HG03159 (cell line): Measurements from ENCODE around the gene CAB39.
"Not testable (repeated sequence)": the region's sequence is repeated elsewhere in the genome, so short reads cannot be mapped to it uniquely, and the experiment has no call there.

Source experiments
- ATAC-seq: cut with Tn5 transposase; IDR thresholded peaks from one replicate; pipeline ENCODE4 v1.9.1; 2021; ENCODE audit warnings: mild to moderate bottlenecking, moderate library complexity; ENCODE audit not compliant: unreplicated experiment

Gene CAB39

DNA sequence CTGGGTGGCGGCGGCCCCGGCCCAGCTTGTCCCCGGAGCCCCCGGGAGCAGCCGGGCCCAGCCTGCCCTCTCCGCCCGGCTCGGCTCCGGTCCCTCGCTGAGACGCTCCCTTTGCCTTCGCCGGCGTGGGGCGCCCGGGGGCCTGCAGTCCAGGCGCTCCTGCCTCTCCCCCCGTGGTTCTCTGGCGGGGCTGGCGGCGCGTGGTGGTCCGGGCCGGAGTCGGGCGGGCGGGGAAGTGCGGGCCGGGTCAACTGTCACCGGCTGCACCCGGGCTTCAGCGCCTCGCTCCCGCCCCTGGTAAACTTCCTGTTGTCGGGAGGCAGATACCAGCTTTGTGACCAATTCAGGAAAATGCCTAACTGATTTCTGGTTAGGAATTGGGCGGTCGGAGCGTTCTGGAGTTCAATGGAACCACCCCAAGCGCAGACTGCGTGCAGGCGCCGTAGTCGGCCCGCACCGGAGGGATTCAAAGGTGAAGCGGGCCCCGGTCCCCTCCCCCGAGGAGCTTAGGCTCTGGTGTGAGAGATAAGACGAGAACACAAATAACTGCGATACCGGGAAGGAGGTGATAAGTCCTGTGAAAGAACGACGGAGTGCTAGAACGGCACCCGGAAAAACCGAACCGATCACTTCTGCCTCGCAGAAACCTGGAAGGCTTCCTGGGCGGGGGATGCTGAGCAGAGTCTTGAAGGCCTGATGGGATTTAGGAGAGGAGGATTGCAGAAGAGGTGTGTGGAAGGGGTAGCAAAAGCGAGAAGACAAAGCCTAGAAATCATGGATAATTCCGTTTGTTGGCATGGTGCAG is 891 bp downstream of the CAB39 start:
- ATAC-seq = peak; percentile 27

DNA sequence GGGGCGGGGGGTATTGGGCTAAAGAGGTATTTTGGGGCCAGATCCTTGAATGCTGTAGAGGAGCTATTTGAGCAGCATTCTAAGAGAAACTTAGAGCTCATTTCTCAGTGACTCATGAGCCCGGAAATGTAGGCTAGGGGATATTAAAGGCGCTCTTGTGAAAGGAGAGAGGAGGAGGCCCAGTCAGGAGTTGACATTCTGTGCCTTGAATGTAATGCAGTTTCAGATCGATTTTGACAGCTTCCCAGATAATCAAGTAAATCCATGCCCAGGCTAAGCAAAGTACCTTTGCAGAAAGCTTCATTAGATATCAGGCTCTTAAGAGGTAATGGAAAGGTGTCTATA is 1.5 kb downstream of the CAB39 start:
- ATAC-seq = peak; percentile 10

DNA sequence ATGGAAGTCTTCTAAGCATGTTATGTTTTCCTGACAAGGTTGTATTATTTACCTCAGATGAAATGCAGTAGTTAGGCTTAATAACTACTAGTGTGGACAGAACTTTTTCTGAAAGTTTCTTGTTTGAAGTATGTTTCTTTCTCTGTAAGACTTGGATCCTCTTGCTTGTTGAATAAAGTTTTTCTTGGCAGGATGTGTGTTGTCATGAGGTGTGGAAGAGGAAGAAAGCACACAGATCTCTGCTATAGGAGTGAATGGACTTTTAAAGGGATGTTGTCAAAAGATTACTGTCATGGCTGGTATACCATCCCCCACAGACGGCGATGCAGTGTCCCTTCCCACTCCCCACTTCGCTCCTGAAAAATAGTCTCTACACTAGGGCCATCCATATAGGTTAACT is 2.6 kb downstream of the CAB39 start:
- ATAC-seq = no peak

DNA sequence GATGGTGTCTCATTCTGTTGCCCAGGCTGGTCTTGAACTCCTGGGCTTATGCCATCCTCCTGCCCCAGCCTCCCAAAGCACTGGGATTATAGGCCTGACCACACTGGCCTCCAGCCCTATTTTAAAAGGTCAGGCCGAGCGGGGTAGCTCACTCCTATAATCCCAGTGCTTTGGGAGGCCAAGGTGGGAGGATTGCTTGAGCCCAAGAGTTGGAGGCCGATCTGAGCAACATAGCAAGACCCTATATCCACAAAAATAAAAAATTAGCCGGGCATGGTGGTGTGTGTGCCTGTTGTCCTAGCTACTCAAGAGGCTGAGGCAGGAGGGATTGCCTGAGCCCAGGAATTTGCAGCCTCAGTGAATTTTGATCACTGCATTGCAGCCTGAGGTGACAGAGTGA is 3.9 kb downstream of the CAB39 start:
- ATAC-seq = no peak

DNA sequence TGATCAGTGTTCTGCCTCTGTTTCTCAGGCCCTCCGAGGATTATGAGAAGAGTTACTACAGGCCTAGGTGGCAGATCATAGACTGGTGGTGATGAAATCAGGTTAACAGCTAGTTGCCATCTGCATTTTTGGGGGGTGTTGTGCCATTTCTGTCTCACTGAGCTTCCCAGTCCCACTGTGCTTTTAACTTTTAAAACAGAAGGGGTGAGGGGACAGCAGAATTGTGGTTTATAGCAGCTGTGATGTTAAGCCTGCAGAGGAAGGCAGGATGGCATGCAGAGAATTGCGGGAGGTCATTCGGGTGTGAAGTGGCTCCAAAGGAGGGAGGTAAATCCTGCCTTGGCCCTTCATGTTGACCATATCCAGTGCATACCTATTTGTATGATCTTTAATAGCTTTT is 5.0 kb downstream of the CAB39 start:
- no peak for ATAC-seq

DNA sequence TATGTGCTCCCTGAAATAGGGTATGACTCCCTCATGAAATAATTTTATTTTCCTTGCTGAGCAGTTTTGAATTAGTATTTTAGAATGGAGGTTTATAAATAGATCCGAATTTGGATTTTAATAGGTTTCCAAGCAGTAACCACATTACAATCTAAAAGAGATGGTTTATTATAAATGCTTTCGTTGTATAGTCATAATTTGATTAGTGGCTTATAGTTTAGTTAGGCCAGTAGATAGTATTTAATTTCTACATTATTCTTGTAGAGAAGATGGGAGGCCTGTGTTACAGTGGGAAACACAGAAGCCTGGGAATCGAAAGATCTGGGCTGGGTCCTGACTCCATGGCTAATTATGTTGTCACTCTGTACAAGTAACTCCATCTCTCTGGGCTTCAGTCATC is 6.7 kb downstream of the CAB39 start:
- no peak for ATAC-seq

DNA sequence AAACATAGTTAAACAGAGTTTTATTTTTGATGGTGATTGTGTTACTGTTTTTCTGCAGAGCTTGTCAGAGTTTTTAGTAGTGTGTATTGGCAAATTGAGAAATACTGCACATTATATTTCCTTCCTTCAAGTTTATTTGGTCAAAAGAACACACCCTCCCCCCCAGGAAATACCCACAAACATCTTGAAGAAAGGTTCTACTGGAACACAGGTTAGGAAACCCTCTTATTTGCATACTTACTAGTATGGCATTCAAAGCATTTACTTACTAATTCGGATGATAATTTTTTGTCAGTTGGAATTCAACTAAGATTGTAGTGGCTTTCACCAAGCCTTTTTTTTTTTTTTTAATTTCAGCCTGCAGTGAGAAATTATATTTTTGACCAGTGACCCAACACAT is 9.1 kb downstream of the CAB39 start:
- ATAC-seq = no peak

DNA sequence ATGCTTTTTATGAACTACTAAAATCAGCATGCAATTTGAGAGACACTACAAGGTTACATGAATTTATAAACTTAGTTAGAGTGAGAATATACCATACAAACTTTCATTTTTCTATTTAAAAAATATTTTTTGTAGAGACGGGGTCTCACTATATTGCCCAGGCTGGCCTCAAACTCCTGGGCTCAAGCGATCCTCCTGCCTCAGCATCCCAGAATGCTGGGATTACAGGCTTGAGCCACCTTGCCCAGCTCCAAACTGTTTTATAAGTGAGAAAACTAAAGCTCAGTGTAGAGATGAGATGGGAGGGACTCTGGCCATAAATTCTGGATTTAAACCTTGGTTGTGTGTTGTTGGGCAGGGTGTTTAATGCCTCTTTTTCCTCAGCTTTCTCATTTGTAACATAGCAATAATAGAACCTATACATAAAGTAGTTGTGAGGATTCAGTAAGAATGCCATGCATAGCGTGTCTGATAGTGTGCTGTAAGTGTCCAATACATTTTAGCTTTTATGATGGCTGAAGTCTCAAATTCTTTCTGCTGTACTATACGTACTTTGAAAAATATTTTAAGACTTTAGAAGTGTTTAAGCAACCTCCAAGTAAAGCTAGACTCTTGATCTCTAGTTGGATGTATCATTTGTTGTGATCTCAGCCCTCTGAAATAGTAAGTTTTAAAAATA is 9.7 kb downstream of the CAB39 start:
- ATAC-seq = no peak

DNA sequence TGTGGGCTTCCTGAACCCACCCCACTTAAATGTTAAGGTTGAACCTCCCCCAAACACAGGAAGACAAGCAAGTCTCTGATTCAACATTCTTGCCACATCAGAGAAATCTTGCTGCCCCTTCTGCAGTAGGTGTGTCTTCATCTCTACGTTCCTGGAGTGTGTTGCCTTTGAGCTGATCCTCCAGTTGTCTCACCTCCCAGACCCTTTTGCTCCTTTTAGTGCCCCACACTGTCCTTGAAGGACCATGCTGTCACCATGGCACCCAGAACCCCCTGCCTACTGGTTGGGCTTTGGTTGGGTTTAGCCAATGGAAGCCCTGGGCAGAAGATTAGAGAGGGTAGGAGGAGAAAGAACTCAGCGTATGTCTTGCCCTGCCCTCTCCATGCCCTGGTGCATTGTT is 10.7 kb downstream of the CAB39 start:
- ATAC-seq = no peak

DNA sequence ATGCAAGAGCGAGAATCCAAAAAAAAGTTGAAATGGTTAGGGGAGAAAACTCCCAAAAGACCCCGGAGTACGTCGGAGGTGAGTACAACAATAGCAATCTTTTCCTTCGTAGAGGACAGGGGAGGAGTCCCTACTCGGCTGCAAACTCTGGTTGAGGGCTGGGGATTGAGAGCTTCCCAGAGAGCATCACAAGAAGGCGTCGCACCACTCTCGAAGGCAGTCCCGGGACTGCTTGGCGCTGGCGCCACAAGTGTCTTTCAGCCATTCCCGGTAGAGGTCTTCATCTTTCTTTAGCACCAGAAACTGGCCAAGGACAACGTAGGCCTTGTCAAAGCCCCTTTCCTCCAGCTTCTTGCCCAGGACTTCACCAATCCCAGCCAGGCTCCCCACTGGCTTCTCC is 12.3 kb downstream of the CAB39 start:
- not testable (repeated sequence) for ATAC-seq

DNA sequence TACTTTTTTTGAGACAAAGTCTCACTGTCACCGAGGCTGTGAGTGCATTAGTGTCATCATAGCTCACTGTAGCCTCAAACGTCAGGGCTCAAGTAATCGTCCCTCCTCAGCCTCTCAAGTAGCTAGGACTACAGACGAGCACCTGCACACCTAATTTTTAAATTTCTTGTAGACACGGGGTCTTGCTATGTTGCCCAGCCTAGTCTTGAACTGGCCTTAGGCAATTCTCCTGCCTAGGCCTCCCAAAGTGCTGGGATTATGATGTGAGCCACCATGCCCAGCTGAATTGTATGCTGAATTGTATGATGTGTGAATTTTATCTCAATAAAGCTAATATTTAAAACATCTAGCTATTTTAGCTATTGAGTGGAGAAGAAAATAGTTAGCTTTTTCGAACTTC is 18.9 kb downstream of the CAB39 start:
- no peak for ATAC-seq

DNA sequence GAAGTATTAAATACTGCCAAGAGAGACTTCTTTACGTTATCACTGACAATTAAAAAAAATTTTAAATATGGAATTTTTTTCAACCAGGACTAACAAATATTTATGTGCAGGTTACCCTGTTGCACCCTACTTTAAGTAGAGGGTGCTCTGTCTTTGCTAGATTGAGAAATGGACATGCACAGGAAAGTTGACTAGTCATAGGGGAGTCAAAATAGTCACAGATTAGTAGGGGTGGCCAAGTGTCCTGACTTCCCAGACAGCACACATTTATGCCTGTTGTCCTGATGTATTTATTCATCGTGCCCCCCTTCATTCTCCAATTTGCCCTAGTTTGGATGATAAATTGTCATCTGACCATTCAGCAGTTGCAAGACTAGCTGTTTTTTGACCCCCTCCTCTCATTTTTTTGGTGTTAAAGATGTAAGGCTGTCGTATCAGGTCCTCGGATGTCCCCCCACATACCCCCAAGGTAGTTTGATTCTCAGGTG is 20.3 kb downstream of the CAB39 start:
- ATAC-seq = no peak

DNA sequence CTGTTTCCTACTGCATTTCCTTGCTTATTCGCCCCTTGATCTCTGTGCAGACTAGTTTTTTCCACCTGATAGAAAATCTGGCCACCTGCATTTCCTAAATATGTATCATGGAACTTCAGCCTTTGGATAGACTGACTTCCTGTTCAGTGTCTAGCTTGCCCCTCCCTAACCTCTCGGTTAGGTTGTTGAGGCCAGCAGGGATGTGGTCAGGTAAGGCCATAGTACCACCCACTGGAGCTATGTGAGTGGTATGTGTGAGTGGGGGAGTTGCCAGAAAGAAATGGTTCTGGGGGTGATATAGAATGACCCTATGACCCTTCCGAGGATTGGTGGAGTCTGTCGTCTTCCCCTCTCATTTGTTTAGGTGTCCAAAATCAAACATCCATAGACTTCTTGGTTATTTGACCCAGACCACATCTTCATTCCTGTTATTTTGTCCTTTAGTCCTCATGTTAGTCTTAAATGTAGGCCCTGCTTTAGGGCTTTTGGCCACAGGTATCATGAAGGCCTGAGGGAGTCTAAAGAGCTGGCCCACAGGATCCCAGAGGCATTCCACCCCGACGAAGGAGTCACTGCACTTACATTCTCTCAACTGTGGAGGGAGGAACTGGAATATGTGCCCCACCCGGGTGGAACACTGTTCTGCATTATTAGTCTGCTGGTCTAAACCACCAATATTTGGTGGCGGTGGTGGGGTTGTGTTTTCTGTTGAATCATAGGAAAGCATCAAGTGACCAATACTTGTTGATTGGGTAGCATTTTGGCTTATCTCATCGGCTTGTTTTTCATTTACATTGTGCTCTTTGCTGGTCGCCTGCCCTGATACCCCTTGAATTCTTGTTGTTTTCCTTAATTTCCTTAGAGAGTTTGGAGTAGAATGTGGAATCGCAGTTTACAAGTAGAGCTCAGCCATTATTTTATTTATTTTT is 21.9 kb downstream of the CAB39 start:
- no peak for ATAC-seq

DNA sequence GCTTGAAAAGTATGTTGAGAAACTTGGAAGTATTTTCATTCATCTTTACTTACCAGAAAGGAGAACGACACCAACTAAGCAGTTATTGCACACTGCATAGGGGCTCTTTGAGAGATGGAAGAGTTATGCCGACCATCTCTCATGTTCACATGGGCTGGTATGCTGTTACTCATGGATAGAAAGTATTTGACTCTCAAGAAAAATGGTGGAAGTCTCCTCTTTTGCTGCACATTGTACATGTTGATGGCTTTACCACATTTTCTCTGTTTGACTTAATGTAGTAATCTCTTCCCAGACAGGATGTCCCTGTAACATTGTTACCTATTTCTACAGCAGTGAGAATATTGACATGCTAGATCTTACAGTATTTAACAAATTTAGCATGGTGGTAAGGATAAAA is 23.2 kb downstream of the CAB39 start:
- ATAC-seq = no peak

DNA sequence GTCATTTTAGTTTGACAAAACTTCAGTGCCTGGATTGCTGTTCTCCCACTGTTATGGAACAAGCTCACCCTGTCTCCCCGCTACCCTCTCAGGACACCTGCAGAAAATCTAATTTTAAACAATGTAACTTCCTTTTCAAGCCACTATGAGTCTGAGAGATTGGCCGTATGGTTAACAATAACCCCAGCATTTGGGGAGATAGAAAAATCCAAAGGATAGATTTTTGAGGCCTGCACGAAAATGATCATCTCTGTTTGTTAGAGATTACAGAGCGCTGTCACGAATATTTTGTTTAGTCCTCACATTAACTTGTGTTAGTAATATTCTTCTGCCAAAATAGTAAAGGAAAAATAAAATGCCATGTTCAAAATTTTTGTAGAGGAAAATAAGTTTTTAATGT is 24.7 kb downstream of the CAB39 start:
- no peak for ATAC-seq

DNA sequence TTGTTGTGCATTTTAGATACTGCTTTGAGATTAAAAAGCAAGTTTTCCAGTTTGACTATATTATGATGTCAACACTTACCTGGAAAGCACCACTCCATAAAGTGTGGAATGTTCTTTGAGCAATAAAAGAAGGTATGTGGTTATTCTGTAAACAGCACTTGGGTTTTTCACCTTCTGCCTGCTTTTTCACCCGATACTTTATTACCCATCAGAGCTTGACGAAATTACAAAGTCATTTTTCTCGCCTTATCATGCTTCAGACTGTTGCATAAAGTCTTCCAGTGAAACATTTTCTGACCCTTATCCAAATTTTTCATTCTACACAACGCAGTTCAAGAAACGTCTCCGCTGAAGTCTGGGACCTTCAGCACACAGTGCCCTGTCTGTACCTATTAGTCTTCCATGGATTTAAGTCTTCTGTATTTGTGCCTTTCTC is 25.2 kb downstream of the CAB39 start:
- no peak for ATAC-seq

DNA sequence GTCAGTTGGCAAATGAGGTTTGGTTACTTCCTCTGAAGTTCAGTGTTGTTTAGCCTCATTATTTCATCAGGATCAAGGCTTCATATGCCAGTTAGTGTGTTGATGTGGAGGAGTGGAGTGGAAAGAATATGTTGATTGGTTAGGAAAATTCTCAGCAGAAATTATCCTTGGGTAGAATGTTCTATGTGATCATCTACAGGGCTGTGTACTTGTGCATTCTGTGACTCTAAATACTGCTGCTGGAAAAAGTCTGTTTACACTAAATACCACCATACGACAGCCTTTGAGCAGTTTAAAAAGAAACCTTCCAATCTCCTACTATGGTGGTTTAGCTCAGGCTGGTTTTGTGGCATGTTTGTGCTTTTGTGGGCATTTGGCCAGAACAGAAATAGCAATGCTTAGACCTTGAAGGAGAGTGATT is 25.8 kb downstream of the CAB39 start:
- no peak for ATAC-seq

DNA sequence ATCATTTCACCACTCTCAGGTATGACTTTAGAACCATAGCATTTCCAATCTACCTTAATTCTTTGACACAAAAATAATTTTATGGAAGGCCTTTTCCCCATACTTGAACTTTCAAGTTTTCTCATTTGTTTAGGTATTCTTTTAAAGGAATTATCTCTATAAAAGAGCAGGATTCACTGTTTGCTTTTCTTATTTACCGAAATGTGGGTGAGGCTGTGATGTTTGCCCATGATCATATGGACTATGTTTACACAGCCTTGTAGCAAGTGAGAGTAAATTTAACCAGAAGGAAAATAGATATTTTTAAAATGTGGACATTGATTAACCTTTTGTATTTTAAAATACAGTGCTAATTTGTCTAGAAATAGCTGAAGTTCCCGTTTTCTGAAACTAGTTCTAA is 26.3 kb downstream of the CAB39 start:
- no peak for ATAC-seq

DNA sequence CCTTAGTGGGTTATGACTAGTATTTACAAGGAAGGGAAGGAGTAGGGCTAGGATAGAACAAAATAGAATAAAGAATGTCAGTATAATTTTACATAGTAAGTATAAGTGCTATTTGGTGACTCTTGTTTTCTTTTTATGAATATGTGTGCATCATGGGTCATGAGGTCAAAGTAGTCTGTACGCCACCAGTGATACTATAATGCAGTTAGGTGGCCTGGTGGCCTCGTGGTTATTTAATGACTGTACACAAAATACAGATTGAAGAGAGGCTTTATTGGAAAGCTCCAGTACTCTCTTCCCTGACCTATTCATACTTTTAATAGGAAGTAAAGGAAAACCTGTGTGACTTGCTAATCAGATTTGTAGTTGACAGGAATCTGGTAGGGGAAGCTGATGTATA is 27.3 kb downstream of the CAB39 start:
- no peak for ATAC-seq

DNA sequence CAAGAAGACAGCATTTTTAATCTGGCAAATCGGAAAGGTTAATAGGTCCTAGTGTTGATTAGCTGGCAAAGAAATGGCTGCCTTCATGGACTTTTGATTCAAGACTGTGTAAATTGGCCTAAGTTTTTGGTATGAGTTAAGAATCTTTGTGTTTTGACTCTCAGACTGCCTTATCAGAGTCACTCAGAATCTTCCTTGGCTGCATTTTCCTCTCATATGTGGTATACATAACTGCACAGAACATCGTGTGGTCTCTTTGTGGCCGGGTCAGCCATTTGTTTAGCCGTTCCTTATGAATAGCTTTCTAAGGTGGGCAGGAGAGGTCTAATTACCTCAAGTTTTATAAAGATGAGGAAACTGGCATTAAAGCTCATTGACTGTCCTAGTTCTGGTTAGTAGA is 30.1 kb downstream of the CAB39 start:
- ATAC-seq = no peak

DNA sequence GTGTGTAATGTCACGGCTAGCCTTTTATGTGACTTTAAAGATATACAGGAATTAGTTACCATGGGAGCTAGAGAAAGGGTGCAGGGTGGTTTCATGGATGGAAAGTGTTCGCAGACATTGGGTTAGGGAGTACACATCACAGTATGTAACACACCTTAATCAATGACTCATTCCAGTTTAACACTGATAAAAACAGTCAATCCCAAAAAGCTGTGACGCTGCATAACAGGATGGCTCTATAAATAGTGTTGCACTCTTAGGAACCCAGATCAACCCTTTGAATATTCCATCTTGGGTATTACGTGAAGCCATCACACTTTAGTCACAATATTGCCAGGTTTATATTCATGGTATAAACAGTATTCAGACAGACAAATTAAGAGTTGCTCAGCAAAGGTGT is 33.6 kb downstream of the CAB39 start:
- no peak for ATAC-seq
